Measurements from ENCODE around the gene RNF149. TPM values are rescaled to one million over a fixed set of nuclear protein-coding genes. Genes with fewer than 3 reads are reported as not detected.
A peak's percentile ranks its signal among the peaks of the same experiment; 100 is the strongest.

RNF149 gene
- total RNA-seq, 5 donors from 2014 or later (not counting 1 experiment from before 2014, with no cell fraction given) = 114 to 139 (median 123) TPM

DNA sequence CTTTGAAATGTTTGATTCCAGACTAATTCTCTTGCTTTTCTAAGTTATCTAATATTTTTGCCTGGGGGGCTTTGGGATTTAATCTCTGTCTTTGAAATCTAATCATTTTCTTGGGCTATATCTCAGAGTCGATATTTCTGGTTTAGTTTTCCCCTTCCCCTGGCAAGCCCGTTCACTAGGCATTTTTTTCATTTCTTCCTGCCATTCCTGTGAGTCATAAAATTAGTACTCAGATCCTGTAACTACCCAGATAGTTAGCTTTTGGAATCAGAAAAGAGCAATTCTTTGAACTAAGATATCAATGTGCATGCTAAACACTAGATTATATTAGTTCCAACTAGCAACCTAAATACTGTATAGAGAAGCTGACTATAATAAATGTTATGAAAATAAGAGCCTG, 29.4 kb upstream of the RNF149 start:
- H3K27me3 Mint-ChIP-seq = no peaks in the 10 kb centered on the region
- no peak overlapping the region for H3K4me3 Mint-ChIP-seq
- ChIA-PET CTCF (interaction anchor here in 1 of 2 donors (0.7 to 0.8 kb wide), 2 partner anchors 9 to 494 kb away, joined by 3 to 4 read pairs; no protein-coding TSS in a partner anchor), POLR2A (no interaction called here)
- H3K27ac Mint-ChIP-seq = no peak overlapping the region
- Histone ChIP-seq H3K9me3 (no peaks in the 10 kb centered on the region), H3K4me3 (ENCODE audit: control insufficient read depth in 1 of 2, extremely low read depth in 1 of 2, low read length in 1 of 2) (no peak overlapping the region), H3K27ac (ENCODE audit: low read length) (no peak overlapping the region), H3K4me1 (ENCODE audit: control insufficient read depth in 1 of 2, extremely low read depth in 1 of 2, insufficient read depth in 2 of 2, low read length in 2 of 2) (peaks cover 21 to 27% of the 10 kb centered on the region in 2 experiments), H3K27me3 (replicated peaks in 1 of 2; ENCODE audit: control insufficient read depth in 2 of 2, extremely low read depth in 1 of 2, insufficient read depth in 2 of 2, low read length in 1 of 2) (no peaks in the 10 kb centered on the region), H3K36me3 (ENCODE audit: control insufficient read depth in 2 of 2, extremely low read depth in 1 of 2, insufficient read depth in 1 of 2, low read length in 1 of 2) (no peaks in the 10 kb centered on the region)
- DNase-seq (no peak), ATAC-seq (replicated peaks in 1 of 4) (no peak)
- no peaks in the 10 kb centered on the region for H3K9me3 Mint-ChIP-seq
- H3K36me3 Mint-ChIP-seq = no peaks in the 10 kb centered on the region
- peaks cover 38 to 46% (median 40%) of the 10 kb centered on the region in 3 donors for H3K4me1 Mint-ChIP-seq
- no CpG with 5 or more reads among the region's 2 CpGs for WGBS (ENCODE audit: insufficient coverage)

DNA sequence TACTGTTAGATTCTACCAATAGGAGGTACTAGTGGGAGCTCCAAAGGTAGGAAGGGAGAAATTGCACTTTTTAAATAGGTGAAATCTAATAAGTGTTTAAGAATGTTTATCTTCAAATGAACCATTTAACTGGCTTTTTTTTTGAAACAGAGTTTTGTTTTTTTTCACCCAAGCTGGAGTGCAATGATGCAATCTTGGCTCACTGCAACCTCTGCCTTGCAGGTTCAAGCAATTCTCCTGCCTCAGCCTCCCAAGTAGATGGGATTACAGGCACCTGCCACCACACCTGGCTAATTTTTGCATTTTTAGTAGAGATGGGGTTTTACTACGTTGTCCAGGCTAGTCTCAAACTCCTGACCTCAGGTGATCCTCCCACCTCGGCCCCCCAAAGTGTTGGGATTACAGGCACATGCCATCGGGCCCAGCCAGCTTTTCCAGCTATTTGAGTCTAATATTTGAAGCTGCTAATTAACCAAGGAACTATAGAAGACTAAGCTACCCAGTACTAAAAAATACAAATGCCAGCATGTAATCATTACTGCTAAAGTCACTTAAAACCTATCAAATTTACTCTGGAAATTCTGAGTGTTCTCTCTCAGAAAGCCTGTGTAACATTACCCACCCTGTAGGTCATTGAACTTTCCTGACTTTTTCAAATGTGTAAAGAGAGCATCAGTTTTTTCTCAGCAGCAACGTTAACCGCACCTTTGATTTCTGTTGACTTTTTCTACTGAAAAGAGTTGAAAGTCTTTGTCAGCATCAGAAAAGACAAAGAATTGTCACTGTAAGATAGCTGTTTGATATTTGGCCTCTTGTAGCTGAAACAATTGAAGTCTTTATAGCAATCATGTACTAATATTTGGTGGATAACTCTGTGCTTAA, 24.6 kb upstream of the RNF149 start:
- Histone ChIP-seq H3K4me1 (ENCODE audit: control insufficient read depth in 1 of 2, extremely low read depth in 1 of 2, insufficient read depth in 2 of 2, low read length in 2 of 2) (peaks cover 50 to 55% of the 10 kb centered on the region in 2 experiments), H3K27me3 (replicated peaks in 1 of 2; ENCODE audit: control insufficient read depth in 2 of 2, extremely low read depth in 1 of 2, insufficient read depth in 2 of 2, low read length in 1 of 2) (no peaks in the 10 kb centered on the region), H3K4me3 (ENCODE audit: control insufficient read depth in 1 of 2, extremely low read depth in 1 of 2, low read length in 1 of 2) (no peak overlapping the region), H3K9me3 (no peaks in the 10 kb centered on the region), H3K36me3 (ENCODE audit: control insufficient read depth in 2 of 2, extremely low read depth in 1 of 2, insufficient read depth in 1 of 2, low read length in 1 of 2) (no peaks in the 10 kb centered on the region), H3K27ac (ENCODE audit: low read length) (no peak overlapping the region)
- WGBS (ENCODE audit: insufficient coverage) = no CpG with 5 or more reads among the region's 5 CpGs
- peak in 1 of 4 experiments; percentile 37 for ATAC-seq (replicated peaks in 1 of 4)
- Mint-ChIP-seq H3K36me3 (no peaks in the 10 kb centered on the region), H3K4me3 (peak overlapping the region in 1 of 3 donors; percentile 18), H3K4me1 (peaks cover 2 to 25% (median 20%) of the 10 kb centered on the region in 3 donors), H3K9me3 (no peaks in the 10 kb centered on the region), H3K27me3 (no peaks in the 10 kb centered on the region), H3K27ac (peak overlapping the region; percentile 55 to 69)
- DNase-seq = peak in 1 of 35 experiments; percentile 31
- CTCF ChIA-PET = interaction anchor here (0.6 to 1.0 kb wide), 4 partner anchors 9 to 399 kb away, joined by 4 to 7 read pairs (median 6); no protein-coding TSS in a partner anchor
- POLR2A ChIA-PET = interaction anchor here (0.6 to 0.7 kb wide), 3 partner anchors 32 to 474 kb away, joined by 5 to 13 read pairs (median 6); no protein-coding TSS in a partner anchor

DNA sequence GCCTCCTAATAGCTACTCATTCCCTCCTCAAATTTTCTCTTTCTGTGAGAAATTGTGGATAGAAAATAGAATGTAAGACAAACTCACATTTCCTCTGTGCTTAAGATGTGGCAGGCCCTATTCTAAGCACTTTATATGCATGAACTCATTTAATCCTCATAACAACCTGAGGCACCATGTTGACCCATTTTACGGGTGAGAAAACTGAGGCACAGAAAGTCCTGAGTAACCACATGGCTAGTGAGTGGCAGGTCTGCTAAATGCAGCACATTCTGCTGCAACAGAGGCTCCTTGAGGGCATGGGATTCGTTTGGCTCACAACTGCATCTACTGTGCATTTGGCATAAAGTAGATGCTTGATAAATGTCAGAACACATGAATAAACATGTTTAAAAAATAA, 22.7 kb upstream of the RNF149 start:
- Histone ChIP-seq H3K4me1 (ENCODE audit: control insufficient read depth in 1 of 2, extremely low read depth in 1 of 2, insufficient read depth in 2 of 2, low read length in 2 of 2) (peaks cover 61 to 69% of the 10 kb centered on the region in 2 experiments), H3K27ac (ENCODE audit: low read length) (peak overlapping the region; percentile 77), H3K9me3 (no peaks in the 10 kb centered on the region), H3K36me3 (ENCODE audit: control insufficient read depth in 2 of 2, extremely low read depth in 1 of 2, insufficient read depth in 1 of 2, low read length in 1 of 2) (no peaks in the 10 kb centered on the region), H3K4me3 (ENCODE audit: control insufficient read depth in 1 of 2, extremely low read depth in 1 of 2, low read length in 1 of 2) (no peak overlapping the region), H3K27me3 (replicated peaks in 1 of 2; ENCODE audit: control insufficient read depth in 2 of 2, extremely low read depth in 1 of 2, insufficient read depth in 2 of 2, low read length in 1 of 2) (no peaks in the 10 kb centered on the region)
- Mint-ChIP-seq H3K4me1 (peaks cover 0 to 23% (median 20%) of the 10 kb centered on the region in 3 donors), H3K27ac (no peak overlapping the region), H3K9me3 (no peaks in the 10 kb centered on the region), H3K36me3 (no peaks in the 10 kb centered on the region), H3K4me3 (peak overlapping the region in 1 of 3 donors; percentile 37), H3K27me3 (no peaks in the 10 kb centered on the region)
- POLR2A ChIA-PET = no interaction called here
- CTCF ChIA-PET = interaction anchor here (0.5 to 1.2 kb wide), 3 partner anchors 11 to 68 kb away, joined by 3 to 6 read pairs (median 5); no protein-coding TSS in a partner anchor
- DNase-seq (no peak), ATAC-seq (replicated peaks in 1 of 4) (no peak)
- whole genome bisulfite sequencing (ENCODE audit: insufficient coverage) = 40% methylated on average over 1 of the region's 2 CpGs

DNA sequence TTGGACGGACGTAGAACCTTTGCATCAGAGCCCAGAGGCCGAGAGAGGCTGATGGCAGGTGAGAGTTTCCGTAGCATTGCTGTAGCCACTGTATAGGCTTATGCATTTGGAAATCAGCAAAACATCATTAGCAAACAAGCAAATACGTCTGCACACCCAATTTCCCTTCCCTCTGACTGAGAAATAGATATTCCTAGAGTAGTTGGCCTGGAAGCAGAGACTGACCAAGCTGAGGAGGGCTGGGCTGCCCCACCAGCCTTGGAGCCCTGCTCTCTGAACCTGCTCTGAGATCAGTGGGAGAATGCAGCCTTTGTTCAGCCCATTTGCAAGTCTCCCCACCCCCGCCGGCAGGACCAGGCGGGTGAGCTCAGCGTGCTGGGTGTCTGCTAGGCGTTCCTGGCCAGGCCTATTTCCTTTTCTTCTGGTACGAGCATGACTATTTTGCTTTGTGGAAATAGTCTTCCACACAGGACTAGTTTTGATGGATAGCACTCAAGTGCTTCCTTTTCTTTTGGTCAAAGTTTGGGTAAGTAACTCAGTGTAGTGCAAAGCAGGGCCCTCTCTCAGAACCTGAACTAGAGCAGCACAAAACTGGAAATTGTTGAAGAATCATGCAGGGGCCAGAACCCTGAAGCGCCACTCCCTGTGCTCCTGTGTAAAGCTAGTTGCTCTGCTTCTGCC, 21.9 kb upstream of the RNF149 start:
- H3K27ac Mint-ChIP-seq = no peak overlapping the region
- H3K27me3 ChIP-seq (replicated peaks in 1 of 2; ENCODE audit: control insufficient read depth in 2 of 2, extremely low read depth in 1 of 2, insufficient read depth in 2 of 2, low read length in 1 of 2) = no peaks in the 10 kb centered on the region
- 46% methylated on average over 6 of the region's 12 CpGs for WGBS (ENCODE audit: insufficient coverage)
- peaks cover 61 to 69% of the 10 kb centered on the region in 2 experiments for H3K4me1 ChIP-seq (ENCODE audit: control insufficient read depth in 1 of 2, extremely low read depth in 1 of 2, insufficient read depth in 2 of 2, low read length in 2 of 2)
- H3K27ac ChIP-seq (ENCODE audit: low read length) = peak overlapping the region; percentile 77
- H3K9me3 Mint-ChIP-seq = no peaks in the 10 kb centered on the region
- no peaks in the 10 kb centered on the region for H3K36me3 ChIP-seq (ENCODE audit: control insufficient read depth in 2 of 2, extremely low read depth in 1 of 2, insufficient read depth in 1 of 2, low read length in 1 of 2)
- no peaks in the 10 kb centered on the region for H3K36me3 Mint-ChIP-seq
- POLR2A ChIA-PET = no interaction called here
- no peaks in the 10 kb centered on the region for H3K9me3 ChIP-seq
- H3K4me3 Mint-ChIP-seq = peak overlapping the region in 1 of 3 donors; percentile 11
- H3K4me3 ChIP-seq (ENCODE audit: control insufficient read depth in 1 of 2, extremely low read depth in 1 of 2, low read length in 1 of 2) = peak overlapping the region in 1 of 2 donors; percentile 38
- peak; percentile 33 to 46 (median 34) for ATAC-seq (replicated peaks in 1 of 4)
- peaks cover 0 to 21% (median 20%) of the 10 kb centered on the region in 3 donors for H3K4me1 Mint-ChIP-seq
- CTCF ChIA-PET = interaction anchor here (0.5 to 1.2 kb wide), 4 partner anchors 12 to 67 kb away, joined by 3 to 6 read pairs (median 6); no protein-coding TSS in a partner anchor
- peak in 16 of 35 experiments; percentile 19 to 53 (median 32) for DNase-seq
- no peaks in the 10 kb centered on the region for H3K27me3 Mint-ChIP-seq

DNA sequence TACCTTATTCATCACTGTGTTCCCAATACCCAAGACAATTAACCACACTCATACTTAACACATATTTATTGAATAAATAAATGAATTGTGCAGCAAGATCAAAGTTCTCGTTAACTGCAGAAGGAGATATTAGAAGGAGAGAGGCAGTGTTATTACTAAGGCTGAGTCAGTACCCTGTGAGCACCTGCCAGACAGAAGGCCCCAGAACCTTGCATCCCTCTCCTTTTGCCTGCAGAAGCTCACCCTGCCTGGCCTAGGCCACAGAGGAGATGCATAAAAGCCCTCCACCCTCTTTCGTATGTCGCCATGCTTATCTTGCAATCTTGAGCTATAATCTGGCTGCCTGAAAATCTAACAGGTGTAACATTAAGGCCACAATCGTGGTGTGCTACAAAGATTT, 20.5 kb upstream of the RNF149 start:
- H3K4me3 Mint-ChIP-seq = no peak overlapping the region
- Histone ChIP-seq H3K9me3 (no peaks in the 10 kb centered on the region), H3K27ac (ENCODE audit: low read length) (peak overlapping the region; percentile 77), H3K4me3 (ENCODE audit: control insufficient read depth in 1 of 2, extremely low read depth in 1 of 2, low read length in 1 of 2) (no peak overlapping the region), H3K27me3 (replicated peaks in 1 of 2; ENCODE audit: control insufficient read depth in 2 of 2, extremely low read depth in 1 of 2, insufficient read depth in 2 of 2, low read length in 1 of 2) (no peaks in the 10 kb centered on the region), H3K36me3 (ENCODE audit: control insufficient read depth in 2 of 2, extremely low read depth in 1 of 2, insufficient read depth in 1 of 2, low read length in 1 of 2) (no peaks in the 10 kb centered on the region), H3K4me1 (ENCODE audit: control insufficient read depth in 1 of 2, extremely low read depth in 1 of 2, insufficient read depth in 2 of 2, low read length in 2 of 2) (peaks cover 56 to 66% of the 10 kb centered on the region in 2 experiments)
- ChIA-PET POLR2A (interaction anchor here in 1 of 2 donors (1.2 to 1.3 kb wide), 2 partner anchors 20 to 327 kb away, joined by 4 read pairs; partner anchors contain the start of genes RNF149 and RPL31), CTCF (interaction anchor here in 1 of 2 donors (0.7 to 1.6 kb wide), 6 partner anchors 13 to 58 kb away, joined by 3 to 8 read pairs (median 3); partner anchors contain the start of genes CREG2 and RNF149)
- WGBS (ENCODE audit: insufficient coverage) = no CpG with 5 or more reads among the region's 4 CpGs
- no peaks in the 10 kb centered on the region for H3K27me3 Mint-ChIP-seq
- DNase-seq = peak in 2 of 35 experiments; percentile 37 to 49
- peak in 2 of 4 experiments; percentile 11 to 31 for ATAC-seq (replicated peaks in 1 of 4)
- no peaks in the 10 kb centered on the region for H3K36me3 Mint-ChIP-seq
- H3K27ac Mint-ChIP-seq = no peak overlapping the region
- H3K9me3 Mint-ChIP-seq = no peaks in the 10 kb centered on the region
- peaks cover 8 to 23% (median 19%) of the 10 kb centered on the region in 3 donors for H3K4me1 Mint-ChIP-seq

Data from T-cell (primary cell).